Chondrocyte (in vitro differentiated cells): ENCODE measurements around the gene PEX11A. TPM values are rescaled to one million over a fixed set of nuclear protein-coding genes. Genes with fewer than 3 reads are reported as not detected.
A peak's percentile ranks its signal among the peaks of the same experiment; 100 is the strongest.

ENCODE experiments used
- DNase-seq: peaks from one replicate; pipeline ENCODE4 v3.0.0; 2021; ENCODE audit warnings: mixed read lengths, low spot score
- H3K27ac Mint-ChIP-seq: one replicate; pipeline ENCODE4 v1.8.0; 2021; ENCODE audit warnings: mild to moderate bottlenecking, moderate library complexity, mixed read lengths; ENCODE audit not compliant: unreplicated experiment
- H3K27me3 Mint-ChIP-seq: 2 replicates; pipeline ENCODE4 v1.8.0; 2021; ENCODE audit warnings: low read depth, mixed read lengths
- H3K36me3 Mint-ChIP-seq: 2 replicates; pipeline ENCODE4 v1.8.0; 2021; ENCODE audit warnings: low read depth, mixed read lengths
- H3K4me1 Mint-ChIP-seq: 2 replicates; pipeline ENCODE4 v1.8.0; 2021; ENCODE audit warnings: low read depth, mild to moderate bottlenecking, mixed read lengths
- H3K4me3 Mint-ChIP-seq: one replicate; pipeline ENCODE4 v1.8.0; 2021; ENCODE audit warnings: mild to moderate bottlenecking, moderate library complexity, mixed read lengths; ENCODE audit not compliant: unreplicated experiment
- H3K9me3 Mint-ChIP-seq: 2 replicates; pipeline ENCODE4 v1.8.0; 2021; ENCODE audit warnings: low read depth, mixed read lengths
- total RNA-seq: library from RNA; stranded (reverse); gene quantifications from 3 replicates; pipeline ENCODE4 v1.2.1, GENCODE V29; 2021
- TF ChIP-seq, protein P1 (sequence below): fragments of 200-600 bp; sonication (generic); IDR thresholded peaks from 2 replicates; pipeline ENCODE4 v1.5.0; 2021; ENCODE audit warnings: antibody characterized with exemption, mild to moderate bottlenecking, moderate library complexity

PEX11A gene
- total RNA-seq, 1 donor from 2014 or later = 3.0 TPM

DNA sequence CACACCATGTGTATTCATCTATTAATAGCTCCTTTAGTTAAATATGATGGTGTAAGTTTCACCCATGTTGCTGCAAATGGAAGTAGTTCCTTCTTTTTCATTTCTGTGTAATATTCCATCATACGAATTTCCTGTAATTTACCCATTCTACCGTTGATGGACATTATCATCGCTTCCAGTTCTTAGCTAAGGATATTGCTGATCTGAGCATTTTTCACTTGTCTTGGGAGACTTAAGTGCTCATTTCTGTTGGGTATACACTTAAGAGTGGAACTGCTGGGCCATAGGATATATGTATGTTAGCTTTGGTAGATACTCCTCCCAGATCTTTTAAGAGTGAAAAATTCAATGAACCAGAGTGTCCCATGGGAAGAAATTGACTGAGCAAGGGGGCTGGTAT, 22.4 kb downstream of the PEX11A start:
- TF ChIP-seq, protein P1, sequence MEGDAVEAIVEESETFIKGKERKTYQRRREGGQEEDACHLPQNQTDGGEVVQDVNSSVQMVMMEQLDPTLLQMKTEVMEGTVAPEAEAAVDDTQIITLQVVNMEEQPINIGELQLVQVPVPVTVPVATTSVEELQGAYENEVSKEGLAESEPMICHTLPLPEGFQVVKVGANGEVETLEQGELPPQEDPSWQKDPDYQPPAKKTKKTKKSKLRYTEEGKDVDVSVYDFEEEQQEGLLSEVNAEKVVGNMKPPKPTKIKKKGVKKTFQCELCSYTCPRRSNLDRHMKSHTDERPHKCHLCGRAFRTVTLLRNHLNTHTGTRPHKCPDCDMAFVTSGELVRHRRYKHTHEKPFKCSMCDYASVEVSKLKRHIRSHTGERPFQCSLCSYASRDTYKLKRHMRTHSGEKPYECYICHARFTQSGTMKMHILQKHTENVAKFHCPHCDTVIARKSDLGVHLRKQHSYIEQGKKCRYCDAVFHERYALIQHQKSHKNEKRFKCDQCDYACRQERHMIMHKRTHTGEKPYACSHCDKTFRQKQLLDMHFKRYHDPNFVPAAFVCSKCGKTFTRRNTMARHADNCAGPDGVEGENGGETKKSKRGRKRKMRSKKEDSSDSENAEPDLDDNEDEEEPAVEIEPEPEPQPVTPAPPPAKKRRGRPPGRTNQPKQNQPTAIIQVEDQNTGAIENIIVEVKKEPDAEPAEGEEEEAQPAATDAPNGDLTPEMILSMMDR = no peak
- Mint-ChIP-seq H3K36me3 (no peaks in the 10 kb centered on the region), H3K9me3 (no peaks in the 10 kb centered on the region), H3K27me3 (no peaks in the 10 kb centered on the region), H3K4me3 (no peak overlapping the region), H3K4me1 (peaks cover 25% of the 10 kb centered on the region), H3K27ac (no peak overlapping the region)
- no peak for DNase-seq

DNA sequence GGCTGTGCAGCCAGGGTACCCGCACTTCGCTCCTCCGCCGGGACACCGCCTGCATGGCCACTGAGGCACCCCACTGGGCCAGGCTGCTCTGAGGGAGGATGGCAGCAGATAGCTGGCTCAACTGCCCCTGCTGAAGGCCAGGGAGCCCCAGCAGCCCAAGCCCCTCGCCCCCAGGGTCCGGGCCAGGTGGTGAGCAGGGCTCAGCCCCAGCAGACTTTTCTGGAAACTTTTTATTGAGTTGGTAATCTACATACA, 22.9 kb downstream of the PEX11A start:
- peaks cover 26% of the 10 kb centered on the region for H3K4me1 Mint-ChIP-seq
- H3K27ac Mint-ChIP-seq = no peak overlapping the region
- no peaks in the 10 kb centered on the region for H3K9me3 Mint-ChIP-seq
- H3K36me3 Mint-ChIP-seq = no peaks in the 10 kb centered on the region
- TF ChIP-seq, protein P1 = no peak
- no peaks in the 10 kb centered on the region for H3K27me3 Mint-ChIP-seq
- H3K4me3 Mint-ChIP-seq = no peak overlapping the region
- DNase-seq = no peak

DNA sequence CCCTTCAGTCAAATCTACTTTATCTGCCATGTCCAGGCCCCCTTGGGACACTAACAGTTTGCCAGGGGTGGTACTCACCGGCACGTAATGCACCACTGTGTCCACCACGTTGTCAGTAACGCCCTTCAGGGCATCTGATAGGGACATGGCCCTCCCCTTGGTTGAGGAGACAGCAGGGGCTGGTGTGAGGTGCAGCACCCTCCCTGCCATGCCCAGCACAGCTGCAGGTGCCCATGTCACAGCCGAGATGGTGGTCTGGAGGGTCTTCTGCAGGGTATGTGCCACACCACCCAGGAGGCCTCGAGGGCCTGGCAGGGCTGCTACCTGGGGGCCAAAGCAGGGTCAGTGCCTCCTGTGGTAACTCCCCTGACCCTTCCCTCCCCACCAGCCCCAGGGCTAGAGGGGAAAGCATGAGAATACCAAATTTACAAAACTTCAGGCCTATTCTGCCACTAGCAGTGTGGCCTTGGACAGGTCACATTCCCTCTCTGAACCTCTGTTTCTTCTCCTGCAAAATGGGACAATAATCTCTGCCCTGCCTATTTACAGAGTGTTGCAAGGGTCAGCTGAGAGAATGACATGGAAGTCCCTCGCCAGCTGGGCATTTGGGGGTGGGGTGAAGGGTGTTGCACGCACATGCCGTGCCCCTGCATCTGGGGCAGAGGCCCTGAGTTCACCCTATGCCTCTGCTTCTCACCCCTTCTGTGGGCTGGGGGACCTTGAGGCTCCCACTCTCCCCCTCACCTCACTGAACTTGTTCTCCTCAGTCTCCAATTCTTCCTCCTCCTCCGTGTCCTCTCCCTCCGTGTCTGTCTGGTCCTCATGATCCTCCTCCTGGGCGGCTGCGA, 23.5 kb downstream of the PEX11A start:
- TF ChIP-seq, protein P1 = no peak
- no peak overlapping the region for H3K4me3 Mint-ChIP-seq
- H3K9me3 Mint-ChIP-seq = no peaks in the 10 kb centered on the region
- H3K4me1 Mint-ChIP-seq = peaks cover 25% of the 10 kb centered on the region
- no peaks in the 10 kb centered on the region for H3K36me3 Mint-ChIP-seq
- H3K27ac Mint-ChIP-seq = no peak overlapping the region
- DNase-seq = no peak
- H3K27me3 Mint-ChIP-seq = no peaks in the 10 kb centered on the region

DNA sequence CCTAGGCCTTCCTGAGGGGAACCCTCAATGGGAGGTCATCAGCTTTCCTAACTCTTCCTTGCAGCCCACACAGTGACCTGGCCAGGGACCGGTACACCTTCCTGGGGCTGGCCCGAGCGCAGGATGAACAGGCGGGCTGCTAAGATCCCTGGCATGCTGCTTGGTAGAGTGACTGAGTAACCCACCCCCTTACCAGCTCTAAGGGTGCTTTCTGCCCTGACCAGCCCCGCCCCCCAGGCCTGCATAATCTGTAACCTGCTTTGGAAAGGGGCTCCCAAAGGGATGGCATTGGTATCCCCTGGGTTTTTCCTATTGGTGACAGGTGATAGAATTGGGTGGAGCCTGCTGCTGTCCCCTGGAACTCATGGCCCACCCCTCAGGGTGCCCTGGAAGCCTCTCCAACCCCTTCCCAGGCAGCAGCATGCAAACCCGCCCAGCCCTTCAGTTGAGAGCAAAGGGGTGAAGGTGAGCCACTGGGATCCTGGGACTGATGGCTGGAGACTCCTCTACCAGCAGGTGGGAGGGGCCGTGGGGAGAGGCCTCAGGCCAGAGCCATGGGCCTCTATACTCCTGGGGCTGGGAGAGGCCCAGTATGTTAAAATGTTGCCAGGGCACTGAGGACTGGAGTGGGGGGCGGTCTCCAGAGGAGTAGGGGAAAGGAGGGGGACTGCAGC, 24.2 kb downstream of the PEX11A start:
- Mint-ChIP-seq H3K27me3 (no peaks in the 10 kb centered on the region), H3K9me3 (no peaks in the 10 kb centered on the region), H3K36me3 (no peaks in the 10 kb centered on the region), H3K27ac (peak overlapping the region; percentile 45), H3K4me1 (peaks cover 21% of the 10 kb centered on the region), H3K4me3 (peak overlapping the region; percentile 31)
- TF ChIP-seq, protein P1 = no peak
- no peak for DNase-seq

DNA sequence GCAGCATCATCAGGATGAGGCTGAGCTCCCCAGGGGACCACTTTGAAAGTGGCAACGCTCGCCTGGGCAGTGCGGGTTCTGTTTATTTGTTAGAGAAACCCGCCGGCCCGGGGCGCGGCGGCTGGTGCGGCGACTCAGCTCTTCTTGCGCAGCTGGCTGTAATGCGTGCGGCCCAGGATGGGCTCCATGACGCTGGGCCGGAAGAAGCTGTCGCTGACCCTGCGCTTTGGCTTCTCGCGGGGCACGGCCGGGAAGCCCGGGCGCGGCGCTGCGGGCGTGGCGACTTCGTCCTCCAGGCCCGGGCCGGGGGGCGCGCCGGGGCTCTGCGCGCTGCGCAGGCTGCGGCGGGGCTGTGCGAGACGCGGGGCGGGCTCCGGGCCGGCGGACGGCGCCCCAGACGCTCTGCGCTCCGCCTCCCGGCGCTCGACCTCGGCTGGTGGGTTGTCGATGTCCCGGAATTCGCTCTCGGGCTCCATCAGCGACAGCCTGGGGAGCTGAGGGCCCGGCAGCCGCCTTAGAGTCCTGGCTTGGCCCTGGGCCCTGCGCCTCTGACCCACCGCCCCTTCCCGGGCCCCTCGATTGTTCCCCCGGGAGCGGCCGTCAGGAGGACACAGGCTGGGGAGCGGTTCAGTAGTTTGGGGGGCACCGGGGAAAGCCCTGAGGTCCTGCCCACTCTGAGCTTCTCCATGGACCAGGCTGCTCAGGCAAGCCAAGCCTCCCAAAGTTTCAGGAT, 24.9 kb downstream of the PEX11A start:
- TF ChIP-seq, protein P1 = no peak
- Mint-ChIP-seq H3K4me3 (peak overlapping the region; percentile 51), H3K27ac (peak overlapping the region; percentile 63), H3K9me3 (no peaks in the 10 kb centered on the region), H3K36me3 (no peaks in the 10 kb centered on the region), H3K27me3 (no peaks in the 10 kb centered on the region), H3K4me1 (peaks cover 21% of the 10 kb centered on the region)
- DNase-seq = no peak
